Lower lobe of right lung (tissue), 2 donors: ENCODE results near the gene IFNL3. TPM values are rescaled to one million over a fixed set of nuclear protein-coding genes. Genes with fewer than 3 reads are reported as not detected.
"Not testable (repeated sequence)": the region's sequence is repeated elsewhere in the genome, so short reads cannot be mapped to it uniquely, and the experiment has no call there.

ENCODE experiments used
- ATAC-seq, 2 donors: fragments of 200-7000 bp; cut with Tn5 transposase; one replicate each; pipeline ENCODE4 v1.9.1; 2020 to 2022; ENCODE audit warnings: mild to moderate bottlenecking in 2 of 2, moderate library complexity in 2 of 2
- DNase-seq: peaks from one replicate; pipeline ENCODE4 v3.0.0-alpha.2; 2020
- H3K27ac ChIP-seq: fragments of 200-600 bp; one replicate; pipeline ENCODE4 v1.8.0; 2022
- H3K27me3 ChIP-seq: fragments of 200-600 bp; one replicate; pipeline ENCODE4 v1.8.0; 2022; ENCODE audit warnings: low read depth
- H3K36me3 ChIP-seq: fragments of 200-600 bp; one replicate; pipeline ENCODE4 v1.8.0; 2022; ENCODE audit warnings: mild to moderate bottlenecking
- H3K4me1 ChIP-seq: fragments of 200-600 bp; one replicate; pipeline ENCODE4 v1.8.0; 2022
- H3K4me3 ChIP-seq: fragments of 200-600 bp; one replicate; pipeline ENCODE4 v1.8.0; 2022; ENCODE audit warnings: mild to moderate bottlenecking
- H3K9me3 ChIP-seq: fragments of 200-600 bp; one replicate; pipeline ENCODE4 v1.8.0; 2022
- intact Hi-C: fragments of 100-400 bp; cut with DNase I; formaldehyde crosslinking; loops from one replicate; pipeline ENCODE4 v1.11.0; 2022
- total RNA-seq: library from RNA; stranded (reverse); fragmentation: NEBNext Ultra II Directional; extraction: Animal tissue kit (Norgen Biotek cat#: 25700); gene quantifications from one replicate; pipeline ENCODE4 v1.2.1, GENCODE V29; 2021
- TF ChIP-seq, protein P1 (sequence below): fragments of 200-600 bp; IDR thresholded peaks from one replicate; pipeline ENCODE4 v1.8.0; 2022; ENCODE audit warnings: antibody characterized with exemption, mild to moderate bottlenecking
- donor health status: DM: no; HTN: yes; CAD: no; lungs with severe emphysema.

Gene IFNL3
- total RNA-seq, 1 donor from 2014 or later, result not detected

DNA sequence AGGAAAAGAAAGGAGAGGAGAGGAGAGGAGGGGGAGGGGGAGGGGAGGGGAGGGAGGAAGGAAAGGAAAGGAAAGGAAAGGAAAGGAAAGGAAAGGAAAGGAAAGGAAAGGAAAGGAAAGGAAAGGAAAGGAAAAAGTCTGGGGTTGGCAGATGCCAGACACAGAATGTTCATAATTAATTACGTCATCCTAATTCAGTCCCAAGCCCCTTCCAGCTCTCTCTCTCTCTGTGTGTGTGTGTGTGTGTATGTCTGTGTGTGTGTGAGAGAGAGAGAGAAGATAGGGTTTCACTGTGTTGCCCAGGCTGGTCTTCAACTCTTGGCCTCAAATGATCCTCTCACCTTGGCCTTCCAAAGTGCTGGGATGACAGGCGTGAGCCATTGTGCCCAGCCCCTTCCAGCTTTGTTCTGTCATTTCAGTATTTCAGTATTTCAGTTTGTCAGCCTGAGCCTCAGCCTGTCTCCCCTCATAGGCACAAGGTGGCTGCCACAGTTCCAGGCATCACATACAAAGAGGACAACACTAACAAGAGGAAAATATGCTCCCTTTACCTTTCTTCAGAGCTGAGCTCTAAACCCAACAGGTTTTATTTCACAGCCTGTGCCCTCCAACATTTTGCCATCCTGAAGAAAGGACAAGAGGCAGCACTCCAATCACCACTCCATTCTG, 14.6 kb downstream of the IFNL3 start:
- TF ChIP-seq, protein P1, sequence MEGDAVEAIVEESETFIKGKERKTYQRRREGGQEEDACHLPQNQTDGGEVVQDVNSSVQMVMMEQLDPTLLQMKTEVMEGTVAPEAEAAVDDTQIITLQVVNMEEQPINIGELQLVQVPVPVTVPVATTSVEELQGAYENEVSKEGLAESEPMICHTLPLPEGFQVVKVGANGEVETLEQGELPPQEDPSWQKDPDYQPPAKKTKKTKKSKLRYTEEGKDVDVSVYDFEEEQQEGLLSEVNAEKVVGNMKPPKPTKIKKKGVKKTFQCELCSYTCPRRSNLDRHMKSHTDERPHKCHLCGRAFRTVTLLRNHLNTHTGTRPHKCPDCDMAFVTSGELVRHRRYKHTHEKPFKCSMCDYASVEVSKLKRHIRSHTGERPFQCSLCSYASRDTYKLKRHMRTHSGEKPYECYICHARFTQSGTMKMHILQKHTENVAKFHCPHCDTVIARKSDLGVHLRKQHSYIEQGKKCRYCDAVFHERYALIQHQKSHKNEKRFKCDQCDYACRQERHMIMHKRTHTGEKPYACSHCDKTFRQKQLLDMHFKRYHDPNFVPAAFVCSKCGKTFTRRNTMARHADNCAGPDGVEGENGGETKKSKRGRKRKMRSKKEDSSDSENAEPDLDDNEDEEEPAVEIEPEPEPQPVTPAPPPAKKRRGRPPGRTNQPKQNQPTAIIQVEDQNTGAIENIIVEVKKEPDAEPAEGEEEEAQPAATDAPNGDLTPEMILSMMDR, result no peak
- ATAC-seq, result no peak
- H3K27ac ChIP-seq, result no peak overlapping the region
- no peak overlapping the region for H3K4me3 ChIP-seq
- peaks cover 6% of the 10 kb centered on the region for H3K27me3 ChIP-seq
- intact Hi-C loops, result no loop called here
- no peaks in the 10 kb centered on the region for H3K4me1 ChIP-seq
- DNase-seq, result no peak
- H3K36me3 ChIP-seq, result no peaks in the 10 kb centered on the region
- H3K9me3 ChIP-seq, result no peaks in the 10 kb centered on the region

DNA sequence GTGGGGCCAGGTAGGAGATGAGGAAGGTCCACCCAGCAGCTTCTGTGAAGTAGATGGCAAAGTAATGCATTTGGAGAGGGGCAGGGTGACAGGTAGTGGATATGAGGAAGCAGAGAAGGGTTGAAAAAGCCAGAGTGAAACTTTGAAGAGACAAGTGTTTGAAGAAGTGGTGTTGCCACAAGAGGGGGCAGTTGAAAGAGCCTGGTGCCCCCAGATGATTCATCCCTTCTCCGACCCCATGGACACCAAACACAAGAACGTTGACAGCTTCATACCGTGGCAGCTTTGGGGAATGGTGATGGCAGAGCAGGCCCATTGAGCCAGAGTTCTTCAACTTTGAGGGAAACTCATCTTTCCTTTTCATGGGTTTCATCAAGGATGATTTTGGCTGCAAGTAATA, 19.9 kb downstream of the IFNL3 start:
- DNase-seq (no peak), ATAC-seq (no peak)
- intact Hi-C loops, result no loop called here
- TF ChIP-seq, protein P1, result no peak
- Histone ChIP-seq H3K4me3 (no peak overlapping the region), H3K9me3 (no peaks in the 10 kb centered on the region), H3K27me3 (peaks cover 9% of the 10 kb centered on the region), H3K4me1 (no peaks in the 10 kb centered on the region), H3K36me3 (no peaks in the 10 kb centered on the region), H3K27ac (no peak overlapping the region)

DNA sequence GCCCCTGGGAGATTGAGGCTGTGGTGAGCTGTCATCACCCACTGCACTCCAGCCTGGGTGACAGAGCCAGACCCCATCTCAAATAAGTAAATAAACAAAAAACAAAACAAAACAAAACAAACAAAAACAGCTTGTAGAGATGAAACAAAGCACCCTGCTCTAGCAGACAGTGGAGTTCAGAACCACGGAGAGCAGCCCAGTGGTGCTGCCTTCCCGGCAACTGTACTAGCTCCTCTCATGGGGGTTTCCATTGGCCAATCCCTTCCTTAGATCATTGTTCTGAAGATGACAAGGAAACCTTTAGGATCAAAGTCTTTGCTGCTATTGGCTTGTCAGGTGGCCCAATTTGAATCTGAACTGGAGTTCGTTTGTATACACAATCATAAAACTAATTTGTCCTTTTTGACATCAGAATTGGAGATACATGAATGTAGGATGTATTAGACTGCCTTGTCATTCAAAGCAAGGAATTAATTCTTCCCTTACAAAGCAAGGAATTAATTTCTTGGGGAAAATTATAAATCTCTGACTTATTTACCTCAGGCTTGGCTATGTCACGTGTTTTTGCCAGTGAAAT, 21.0 kb downstream of the IFNL3 start:
- H3K9me3 ChIP-seq, result no peaks in the 10 kb centered on the region
- H3K4me1 ChIP-seq, result no peaks in the 10 kb centered on the region
- intact Hi-C loops, result no loop called here
- no peak overlapping the region for H3K4me3 ChIP-seq
- ATAC-seq (no peak), DNase-seq (no peak)
- H3K27ac ChIP-seq, result no peak overlapping the region
- peaks cover 9% of the 10 kb centered on the region for H3K27me3 ChIP-seq
- TF ChIP-seq, protein P1, result no peak
- H3K36me3 ChIP-seq, result no peaks in the 10 kb centered on the region

DNA sequence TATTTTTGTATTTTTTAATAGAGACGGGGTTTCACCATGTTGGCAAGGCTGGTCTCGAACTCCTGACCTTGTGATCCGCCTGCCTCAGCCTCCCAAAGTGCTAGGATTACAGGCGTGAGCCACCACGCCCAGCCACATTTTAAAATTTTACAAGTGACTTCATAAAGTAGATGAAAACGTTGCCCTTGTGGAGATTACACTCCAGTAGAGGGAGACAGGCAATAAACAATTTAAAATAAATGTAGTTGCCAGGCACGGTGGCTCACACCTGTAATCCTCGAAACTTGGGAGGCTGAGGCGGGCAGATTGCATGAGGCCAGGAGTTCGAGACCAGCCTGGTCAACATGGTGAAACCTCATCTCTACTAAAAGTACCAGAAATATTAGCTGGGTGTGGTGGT, 25.7 kb downstream of the IFNL3 start:
- H3K27ac ChIP-seq, ATAC-seq, H3K4me1 ChIP-seq, H3K36me3 ChIP-seq, H3K9me3 ChIP-seq, DNase-seq, H3K4me3 ChIP-seq, intact Hi-C loops: not testable (repeated sequence)
- H3K27me3 ChIP-seq, result peaks cover 15% of the 10 kb centered on the region

DNA sequence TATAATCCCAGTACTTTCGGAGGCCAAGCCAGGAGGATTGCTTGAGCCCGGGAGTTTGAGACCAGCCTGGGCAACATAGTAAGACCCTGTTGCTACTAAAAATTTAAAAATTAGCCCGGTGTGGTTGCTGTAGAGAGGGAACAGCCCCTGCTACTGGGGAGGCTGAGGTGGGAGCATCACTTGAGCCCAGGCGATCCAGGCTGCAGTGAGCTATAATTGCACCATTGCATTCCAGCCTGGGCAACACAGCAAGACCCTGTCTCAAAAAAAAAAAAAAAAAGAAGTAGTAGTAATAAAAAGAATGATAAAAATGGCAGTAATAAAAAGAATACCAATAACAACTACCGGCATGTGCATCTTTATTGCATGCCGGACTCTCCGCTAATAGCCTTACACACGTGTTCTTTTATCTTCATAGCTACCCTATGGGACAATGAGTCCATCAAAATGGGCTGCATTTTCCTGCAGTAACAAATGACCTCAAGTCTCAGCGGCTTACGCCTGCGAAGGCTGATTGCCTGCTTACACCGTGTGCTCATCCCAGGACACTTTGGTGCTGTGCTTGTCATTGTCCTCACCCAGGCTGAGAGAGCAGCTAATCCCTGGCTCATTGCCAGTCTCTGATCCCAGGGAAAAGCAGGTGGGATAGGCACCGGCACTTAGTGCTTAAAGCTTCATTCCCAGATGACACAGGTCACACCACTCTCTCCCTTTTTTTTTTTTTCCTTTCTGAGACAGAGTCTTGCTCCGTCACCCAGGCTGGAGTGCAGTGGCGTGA, 26.4 kb downstream of the IFNL3 start:
- intact Hi-C loops, result no loop called here
- H3K36me3 ChIP-seq, result no peaks in the 10 kb centered on the region
- no peak for DNase-seq
- H3K9me3 ChIP-seq, result no peaks in the 10 kb centered on the region
- peak overlapping the region; percentile 24 for H3K27ac ChIP-seq
- H3K4me3 ChIP-seq, result no peak overlapping the region
- TF ChIP-seq, protein P1, result no peak
- no peak for ATAC-seq
- H3K4me1 ChIP-seq, result no peaks in the 10 kb centered on the region
- peaks cover 8% of the 10 kb centered on the region for H3K27me3 ChIP-seq

DNA sequence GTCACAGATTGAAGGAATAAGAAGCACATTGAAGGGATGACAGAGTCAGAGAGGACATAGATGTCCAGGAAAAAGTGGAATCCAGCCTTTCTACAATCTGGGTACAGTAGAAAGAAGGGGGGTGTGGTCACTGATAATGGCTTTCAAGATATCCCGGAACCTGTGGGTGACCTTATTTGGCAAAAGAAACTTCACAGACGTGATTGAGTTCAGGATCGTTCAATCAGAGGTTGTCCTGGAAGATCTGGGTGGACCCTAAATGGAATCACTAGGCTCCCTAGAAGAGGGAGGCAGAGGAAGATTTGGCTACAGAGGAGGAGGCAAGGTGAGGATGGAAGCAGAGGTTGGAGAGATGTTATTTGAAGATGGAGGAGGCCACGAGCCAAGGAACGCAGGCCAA, 27.7 kb downstream of the IFNL3 start:
- TF ChIP-seq, protein P1, result no peak
- ATAC-seq, result no peak
- intact Hi-C loops, result no loop called here

DNA sequence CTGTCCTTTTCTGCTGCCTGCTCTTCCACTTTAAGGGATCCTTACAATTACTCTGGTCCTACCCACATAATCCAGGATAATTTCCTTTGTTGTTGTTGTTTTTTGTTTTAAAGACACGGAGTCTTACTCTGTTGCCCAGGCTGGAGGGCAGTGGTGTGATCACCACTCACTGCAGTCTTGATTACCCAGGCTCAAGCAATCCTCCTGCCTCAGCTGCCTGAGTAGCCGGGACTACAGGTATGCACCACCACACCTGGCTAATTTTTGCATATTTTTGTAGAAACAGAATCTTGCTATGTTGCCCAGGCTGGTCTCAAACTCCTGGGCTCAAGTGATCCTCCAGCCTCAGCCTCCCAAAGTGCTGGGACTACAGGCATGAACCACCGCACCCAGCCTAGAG, 29.5 kb downstream of the IFNL3 start:
- H3K27ac ChIP-seq, DNase-seq, intact Hi-C loops, H3K4me3 ChIP-seq, H3K4me1 ChIP-seq, ATAC-seq, H3K9me3 ChIP-seq, H3K27me3 ChIP-seq, H3K36me3 ChIP-seq: not testable (repeated sequence)

More for the DNA sequence above, 27.7 kb downstream of the IFNL3 start:
- Histone ChIP-seq H3K27me3 (peaks cover 8% of the 10 kb centered on the region), H3K36me3 (no peaks in the 10 kb centered on the region), H3K27ac (no peak overlapping the region), H3K4me1 (no peaks in the 10 kb centered on the region), H3K9me3 (no peaks in the 10 kb centered on the region), H3K4me3 (no peak overlapping the region)
- no peak for DNase-seq
